ENCODE data around the gene IZUMO2. TPM values are rescaled to one million over a fixed set of nuclear protein-coding genes. Genes with fewer than 3 reads are reported as not detected.
A peak's percentile ranks its signal among the peaks of the same experiment; 100 is the strongest.

IZUMO2 gene
- total and polyA plus RNA-seq, 9 of the 15 experiments (the other 6 are each of a cell fraction or from before 2014, with no cell fraction given) = not detected

DNA sequence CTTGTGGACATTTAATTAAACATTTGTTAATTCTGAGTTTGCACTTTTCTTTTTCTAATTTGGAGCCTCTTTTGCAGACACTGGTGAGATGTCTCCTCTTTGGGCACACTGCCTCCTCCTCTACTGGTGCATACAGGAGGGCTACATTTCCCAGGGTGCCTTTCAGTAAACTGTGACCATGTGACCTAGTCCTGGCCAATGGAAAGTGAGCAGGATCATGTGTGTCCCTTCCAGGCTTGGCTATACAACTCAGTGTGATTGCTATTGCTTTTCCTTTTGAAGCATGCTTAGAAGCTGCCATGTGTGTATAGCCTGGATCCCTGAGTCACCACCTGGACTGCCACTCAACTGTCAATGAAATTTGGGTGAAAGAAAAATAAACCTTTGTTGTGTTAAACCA, 4.5 kb downstream of the IZUMO2 start:
- H3K9me3 ChIP-seq (replicated peaks; ENCODE audit: control insufficient read depth, insufficient read depth, low read depth, low read length) = no peaks in the 10 kb centered on the region
- intact Hi-C loops (cut with micrococcal nuclease) (no loop called here), in situ Hi-C loops (cut with MboI) (no loop called here)
- no peaks in the 10 kb centered on the region for H3K9me1 ChIP-seq (ENCODE audit: control insufficient read depth, insufficient read depth, low read length)
- no peak overlapping the region for H3K4me3 ChIP-seq
- ChIA-PET CTCF (ENCODE audit: low intra/inter-chr PET ratio) (no interaction called here), POLR2A (no interaction called here)
- no peak overlapping the region for H3K27ac ChIP-seq (ENCODE audit: extremely low read depth, low read depth, low read length)
- no peaks in the 10 kb centered on the region for H3K79me2 ChIP-seq (ENCODE audit: control insufficient read depth, insufficient read depth, low read length)
- no peak overlapping the region for H3K9ac ChIP-seq (ENCODE audit: insufficient read depth in 1 of 2, low read depth in 2 of 2, low read length in 2 of 2)
- no TSS peak for BruUV-seq (replicated peaks)
- ATAC-seq (peak; percentile 62; the same call in 2 of the 3 replicates), FAIRE-seq (no peak), DNase-seq (ENCODE audit: extremely low read depth in 1 of 4, low spot score in 3 of 4) (peak in 2 of 4 experiments; percentile 18 to 36)
- H3K27me3 ChIP-seq (ENCODE audit: control insufficient read depth in 2 of 2, insufficient read depth in 2 of 2, low read length in 2 of 2) = peaks cover 0 to 11% of the 10 kb centered on the region in 2 experiments; a peak in 3 of 5 replicates
- no peak overlapping the region for H3K4me2 ChIP-seq (ENCODE audit: insufficient read depth, low read length)
- H3K4me1 ChIP-seq (replicated peaks in 1 of 2; ENCODE audit: control insufficient read depth in 2 of 2, insufficient read depth in 2 of 2, low read length in 2 of 2) = peaks cover 0 to 7% of the 10 kb centered on the region in 2 experiments; a peak in 2 of 5 replicates
- H4K20me1 ChIP-seq (replicated peaks; ENCODE audit: control insufficient read depth, insufficient read depth, low read length) = no peaks in the 10 kb centered on the region
- H3K36me3 ChIP-seq (ENCODE audit: control insufficient read depth, insufficient read depth, low read length) = no peaks in the 10 kb centered on the region
- H2AFZ ChIP-seq (ENCODE audit: low read depth, low read length) = no peak overlapping the region
- TF ChIP-seq KDM1A (IDR thresholded peaks at IDR 0.05) = no peak
- peak; percentile 44; the same call in 1 of the 2 replicates for TF ChIP-seq RAD51 (IDR thresholded peaks at IDR 0.05; ENCODE audit: borderline replicate concordance, low read depth)
- no peak for TF ChIP-seq ARID2 (IDR thresholded peaks at IDR 0.05)
- TF ChIP-seq NFYB (IDR thresholded peaks at IDR 0.05; ENCODE audit: extremely low read depth, insufficient read length) = peak; percentile 20
- peak; percentile 63; the same call in 1 of the 2 replicates for TF ChIP-seq USF2 (CRISPR knock-in tag; IDR thresholded peaks at IDR 0.05)
- no peak for TF ChIP-seq EWSR1 (IDR thresholded peaks at IDR 0.05; ENCODE audit: borderline replicate concordance, low read depth, partially characterized antibody)
- no peak for TF ChIP-seq ATF7 (IDR thresholded peaks at IDR 0.05)
- TF ChIP-seq SIX5 (IDR thresholded peaks at IDR 0.05; ENCODE audit: borderline replicate concordance in 1 of 2, insufficient read depth in 1 of 2, low read depth in 1 of 2, low read length in 2 of 2) = no peak
- TF ChIP-seq MAFK (IDR thresholded peaks at IDR 0.05; ENCODE audit: low read length) = no peak
- TF ChIP-seq SMARCB1 (IDR thresholded peaks at IDR 0.05; ENCODE audit: insufficient read length, low read depth) = no peak
- TF ChIP-seq MAZ (CRISPR knock-in tag; conservative IDR thresholded peaks at IDR 0.05 in 1 of 2, IDR thresholded peaks at IDR 0.05 in 1 of 2) = no peak
- TF ChIP-seq, protein P1, sequence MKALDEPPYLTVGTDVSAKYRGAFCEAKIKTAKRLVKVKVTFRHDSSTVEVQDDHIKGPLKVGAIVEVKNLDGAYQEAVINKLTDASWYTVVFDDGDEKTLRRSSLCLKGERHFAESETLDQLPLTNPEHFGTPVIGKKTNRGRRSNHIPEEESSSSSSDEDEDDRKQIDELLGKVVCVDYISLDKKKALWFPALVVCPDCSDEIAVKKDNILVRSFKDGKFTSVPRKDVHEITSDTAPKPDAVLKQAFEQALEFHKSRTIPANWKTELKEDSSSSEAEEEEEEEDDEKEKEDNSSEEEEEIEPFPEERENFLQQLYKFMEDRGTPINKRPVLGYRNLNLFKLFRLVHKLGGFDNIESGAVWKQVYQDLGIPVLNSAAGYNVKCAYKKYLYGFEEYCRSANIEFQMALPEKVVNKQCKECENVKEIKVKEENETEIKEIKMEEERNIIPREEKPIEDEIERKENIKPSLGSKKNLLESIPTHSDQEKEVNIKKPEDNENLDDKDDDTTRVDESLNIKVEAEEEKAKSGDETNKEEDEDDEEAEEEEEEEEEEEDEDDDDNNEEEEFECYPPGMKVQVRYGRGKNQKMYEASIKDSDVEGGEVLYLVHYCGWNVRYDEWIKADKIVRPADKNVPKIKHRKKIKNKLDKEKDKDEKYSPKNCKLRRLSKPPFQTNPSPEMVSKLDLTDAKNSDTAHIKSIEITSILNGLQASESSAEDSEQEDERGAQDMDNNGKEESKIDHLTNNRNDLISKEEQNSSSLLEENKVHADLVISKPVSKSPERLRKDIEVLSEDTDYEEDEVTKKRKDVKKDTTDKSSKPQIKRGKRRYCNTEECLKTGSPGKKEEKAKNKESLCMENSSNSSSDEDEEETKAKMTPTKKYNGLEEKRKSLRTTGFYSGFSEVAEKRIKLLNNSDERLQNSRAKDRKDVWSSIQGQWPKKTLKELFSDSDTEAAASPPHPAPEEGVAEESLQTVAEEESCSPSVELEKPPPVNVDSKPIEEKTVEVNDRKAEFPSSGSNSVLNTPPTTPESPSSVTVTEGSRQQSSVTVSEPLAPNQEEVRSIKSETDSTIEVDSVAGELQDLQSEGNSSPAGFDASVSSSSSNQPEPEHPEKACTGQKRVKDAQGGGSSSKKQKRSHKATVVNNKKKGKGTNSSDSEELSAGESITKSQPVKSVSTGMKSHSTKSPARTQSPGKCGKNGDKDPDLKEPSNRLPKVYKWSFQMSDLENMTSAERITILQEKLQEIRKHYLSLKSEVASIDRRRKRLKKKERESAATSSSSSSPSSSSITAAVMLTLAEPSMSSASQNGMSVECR (CRISPR knock-in tag; IDR thresholded peaks at IDR 0.05) = no peak
